Suppressor macrophage treated with lipopolysaccharide for 4 hours (primary cell): Measurements from ENCODE around the gene MELTF.
"Not testable (repeated sequence)": the region's sequence is repeated elsewhere in the genome, so short reads cannot be mapped to it uniquely, and the experiment has no call there.

Source experiments
- DNase-seq: peaks from one replicate; pipeline ENCODE4 v3.0.0-alpha.2; 2020

The MELTF gene

DNA sequence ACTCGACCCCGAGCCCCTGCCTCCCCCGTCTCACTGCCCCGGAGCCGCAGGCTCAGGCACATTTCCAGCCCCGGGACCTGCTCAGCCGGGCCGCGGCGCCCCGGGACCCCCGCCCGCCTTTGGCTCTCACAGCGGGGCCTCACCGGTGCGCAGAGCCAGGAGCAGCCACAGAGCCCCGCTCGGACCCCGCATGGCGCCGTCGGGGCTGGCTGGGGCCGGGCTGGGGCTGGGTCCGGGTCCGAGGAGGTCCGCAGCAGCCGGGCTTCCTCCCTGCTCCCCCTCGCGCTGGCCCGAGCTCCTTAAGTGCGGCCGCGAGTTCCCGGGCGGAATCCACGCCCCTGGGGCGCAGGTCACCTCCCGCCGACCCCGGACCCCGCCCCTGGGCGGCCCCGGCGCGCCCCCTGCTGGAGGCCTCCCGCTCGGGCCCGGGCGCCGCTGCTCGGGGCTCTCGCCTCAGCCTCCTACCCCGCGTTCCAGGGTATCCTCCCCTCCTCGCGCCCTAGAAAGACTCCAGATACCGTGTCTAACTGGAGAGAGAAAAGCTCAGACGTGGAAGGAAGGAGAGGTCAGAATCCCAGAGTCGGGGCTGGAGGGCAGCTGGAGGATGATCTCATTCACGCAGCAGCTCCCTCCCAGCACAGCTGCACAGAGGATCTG lies at the start of gene MELTF:
MELTF (minus strand) TSS at position 307 of the 657 bp plus-strand sequence; CDS start at position 192, 115 bp downstream.
- DNase-seq: peak; percentile 81

DNA sequence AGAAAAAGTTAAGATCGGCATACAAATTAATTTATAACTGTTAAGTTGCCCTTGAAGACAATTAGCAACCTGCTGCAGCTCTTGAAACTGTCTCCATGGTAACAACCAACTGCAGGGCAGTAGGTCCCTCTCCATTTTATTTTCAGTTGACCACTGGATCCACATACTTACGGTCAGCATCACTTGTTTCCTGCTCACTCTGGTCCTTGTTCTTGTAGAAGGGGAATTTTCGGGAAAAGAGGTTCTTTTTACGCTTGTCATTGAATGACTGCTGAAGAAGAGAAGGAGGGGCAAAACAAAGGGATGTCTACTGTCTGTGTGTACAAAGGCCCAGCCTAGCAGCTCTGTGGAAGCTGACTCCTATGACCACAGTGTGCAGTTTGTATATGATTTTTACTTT lies 46.8 kb upstream of the MELTF start:
- DNase-seq: no peak

- DNase-seq: no peak
Measured at GRCh38 chr3:197068077-197068476, 38.5 kb upstream of the MELTF start.

- DNase-seq: no peak
Measured at GRCh38 chr3:197064771-197065170, 35.2 kb upstream of the MELTF start.

GRCh38 chr3:197062446-197062845 lies 32.8 kb upstream of the MELTF start:
- DNase-seq: no peak

DNA sequence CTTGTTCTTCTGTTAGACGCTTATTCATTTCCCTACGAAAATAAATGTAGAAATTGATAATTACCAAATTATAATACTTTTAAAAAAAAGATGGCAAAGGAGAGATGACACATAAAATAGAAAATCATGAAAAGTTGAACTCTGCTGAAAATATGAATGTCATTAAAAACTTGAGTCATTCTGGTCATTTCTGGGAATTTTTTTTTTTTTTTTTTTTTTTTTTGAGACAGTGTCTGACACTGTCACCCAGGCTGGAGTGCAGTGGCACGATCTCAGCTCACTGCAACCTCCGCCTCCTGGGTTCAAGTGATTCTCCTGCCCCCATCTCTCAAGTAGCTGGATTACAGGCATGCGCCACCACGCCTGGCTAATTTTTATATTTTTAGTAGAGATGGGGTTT lies 22.0 kb upstream of the MELTF start:
- DNase-seq: not testable (repeated sequence)

- no peak for DNase-seq
Measured at GRCh38 chr3:197050511-197050910, 20.9 kb upstream of the MELTF start.

- no peak for DNase-seq
Measured at GRCh38 chr3:197042539-197042938, 12.9 kb upstream of the MELTF start.

GRCh38 chr3:197041875-197042488 lies 12.4 kb upstream of the MELTF start:
- DNase-seq: no peak

- DNase-seq: no peak
Measured at GRCh38 chr3:197040658-197041057, 11.0 kb upstream of the MELTF start.

- no peak for DNase-seq
Measured at GRCh38 chr3:197038679-197039462, 9.3 kb upstream of the MELTF start.

- no peak for DNase-seq
Measured at GRCh38 chr3:197035577-197035976, 6.0 kb upstream of the MELTF start.

- DNase-seq: not testable (repeated sequence)
Measured at GRCh38 chr3:197034778-197035177, 5.2 kb upstream of the MELTF start.

- not testable (repeated sequence) for DNase-seq
Measured at GRCh38 chr3:197033764-197034163, 4.1 kb upstream of the MELTF start.

GRCh38 chr3:197031315-197032285 lies 2.0 kb upstream of the MELTF start:
- DNase-seq: peak; percentile 97

DNA sequence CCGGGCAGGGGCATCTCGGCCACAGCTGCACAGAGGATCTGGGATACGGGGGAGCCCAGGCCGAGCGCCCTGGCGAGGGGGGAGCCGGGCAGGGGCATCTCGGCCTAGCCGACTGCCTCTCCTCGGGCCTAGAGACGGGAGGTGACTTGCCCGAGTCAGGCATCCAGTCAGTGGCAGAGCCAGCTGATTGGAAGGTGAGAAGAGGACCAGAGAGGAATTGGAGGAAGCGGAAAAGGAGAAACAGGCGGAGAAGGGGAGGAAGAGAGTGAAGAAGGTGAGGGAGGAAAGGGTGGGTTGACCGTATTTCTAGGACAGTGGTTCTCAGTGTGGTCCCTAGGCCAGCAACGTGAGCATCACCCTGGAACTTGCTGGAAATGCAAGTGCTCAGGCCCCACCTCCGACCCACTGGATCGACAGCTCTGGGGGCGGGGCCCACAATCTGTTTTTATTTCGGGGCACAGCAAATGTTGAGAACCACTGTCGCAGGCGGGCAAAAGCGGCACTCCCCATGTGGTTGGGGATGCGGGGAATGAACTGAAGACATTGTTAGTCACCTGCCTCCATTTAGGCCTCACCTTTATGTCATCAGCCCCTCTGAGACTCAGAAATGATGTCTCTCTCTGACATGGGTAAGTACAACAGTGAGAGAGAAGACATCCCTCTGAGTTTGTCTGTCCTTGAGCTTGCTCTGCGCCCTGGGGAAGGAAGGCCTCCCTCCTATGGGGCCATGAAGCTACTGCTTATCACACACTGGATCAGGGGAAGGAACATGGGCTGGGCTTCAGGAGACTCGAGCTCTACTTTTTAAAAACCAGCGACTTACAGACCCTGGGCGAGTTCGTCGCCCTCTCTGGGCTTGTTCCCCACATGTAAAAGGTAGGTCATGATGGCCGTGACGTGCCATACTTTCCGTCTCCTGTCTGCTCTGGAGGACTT lies 1.0 kb upstream of the MELTF start:
- DNase-seq: no peak

DNA sequence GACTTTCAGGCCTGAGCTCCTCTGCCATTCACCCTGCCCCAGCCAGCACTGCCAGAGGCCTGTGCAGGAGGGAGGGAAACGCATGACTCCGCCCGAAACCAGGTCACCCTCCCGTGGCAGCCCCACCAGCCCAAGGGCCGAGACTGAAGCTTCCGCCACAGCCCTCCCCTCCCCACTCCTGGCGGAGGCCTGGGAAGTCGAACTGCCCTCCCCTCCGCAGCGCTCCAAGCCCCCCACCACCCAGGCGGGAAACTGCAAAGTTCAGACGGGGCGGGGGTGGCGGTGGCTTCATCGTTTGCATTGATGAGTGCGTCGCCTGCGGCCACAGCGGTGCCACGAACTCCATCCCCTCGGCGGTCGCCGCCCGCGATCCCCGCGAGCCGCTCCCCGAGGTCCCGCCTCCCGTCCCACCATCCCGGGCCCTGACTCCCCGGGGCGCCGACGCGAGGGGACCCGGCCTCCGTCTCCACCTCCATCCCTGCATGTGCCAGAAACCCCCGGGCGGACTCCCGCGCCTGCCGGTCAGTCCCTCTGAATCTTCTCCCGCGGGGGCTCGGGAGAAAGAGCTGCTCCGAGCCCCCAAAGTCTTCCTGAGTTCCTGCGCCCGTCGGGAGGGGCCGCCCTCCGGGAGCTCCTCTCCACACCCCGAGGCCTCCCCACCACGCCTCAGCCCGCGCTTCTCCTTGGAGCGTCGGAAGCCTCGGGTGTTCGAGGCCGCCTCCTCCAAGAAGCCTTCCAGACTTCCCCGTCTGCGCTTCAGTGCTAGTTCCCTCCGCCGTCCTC lies 698 bp downstream of the MELTF start:
- DNase-seq: peak; percentile 32

GRCh38 chr3:197027896-197028727 lies 1.5 kb downstream of the MELTF start:
- DNase-seq: peak; percentile 7

DNA sequence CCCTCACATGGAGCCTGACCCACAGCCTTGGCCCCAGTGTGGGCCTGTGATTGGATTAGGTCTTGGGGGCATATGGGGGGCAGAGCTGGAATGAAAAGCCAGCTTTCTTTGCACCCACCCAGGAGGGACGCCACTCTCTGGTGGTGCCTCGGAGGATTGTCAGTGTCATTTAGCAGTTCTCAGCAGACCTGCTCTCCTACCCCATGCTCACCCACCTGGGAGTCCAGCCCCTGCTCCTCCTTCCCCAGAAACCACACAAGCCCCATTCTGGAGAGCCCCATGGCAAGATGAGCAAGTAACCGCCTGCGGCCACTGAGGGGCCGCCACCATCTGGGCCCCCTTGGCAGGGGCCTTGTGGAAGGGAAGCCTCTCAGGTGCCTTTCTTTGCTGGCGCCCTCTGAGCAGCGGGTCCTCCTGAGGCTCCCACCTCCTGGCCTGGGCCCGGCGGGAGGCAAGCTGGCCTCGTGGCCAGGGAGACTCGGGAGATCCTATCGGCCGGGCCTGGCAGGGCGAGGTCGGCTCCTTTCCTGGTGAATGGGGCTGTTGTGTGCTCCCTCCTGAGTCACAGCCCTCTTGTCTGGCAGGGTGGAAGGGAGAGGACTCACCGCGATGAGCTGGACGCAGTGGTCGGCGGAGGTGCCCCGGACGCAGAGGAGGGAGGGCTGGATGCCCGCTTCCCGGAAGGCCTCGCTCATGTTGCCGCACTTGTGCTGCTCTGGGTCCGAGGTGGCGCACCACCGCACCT lies 2.3 kb downstream of the MELTF start:
- no peak for DNase-seq
